A549 (cell line): ENCODE results near the gene MROH2A.

ENCODE experiments used
- CHD4 ChIP-seq: fragments of 200-600 bp; sonication (generic); IDR thresholded peaks from 2 replicates; pipeline ENCODE4 v1.6.1; 2016; ENCODE audit warnings: antibody characterized with exemption, mild to moderate bottlenecking, borderline replicate concordance
- EP300 ChIP-seq, 2 experiments: fragments of >200 bp; sonication (Bioruptor Twin); formaldehyde crosslinking; IDR thresholded peaks; 2 replicates in 1 of 2; 3 replicates in 1 of 2; pipeline ENCODE4 v1.6.1; 2016 to 2017
- JUN ChIP-seq, 2 experiments: fragments of >200 bp; sonication (Bioruptor Twin); formaldehyde crosslinking; IDR thresholded peaks; 2 replicates in 1 of 2; 3 replicates in 1 of 2; pipeline ENCODE4 v1.6.1; 2016 to 2017
- NPAS2 ChIP-seq: fragments of 250-450 bp; sonication (Bioruptor Pico); IDR thresholded peaks from 2 replicates; pipeline ENCODE4 v1.8.0; 2022; ENCODE audit warnings: mild to moderate bottlenecking, moderate library complexity, borderline replicate concordance
- POLR2A ChIP-seq: IDR thresholded peaks from 2 replicates; pipeline ENCODE4 v1.6.1; 2012; ENCODE audit warnings: mild to moderate bottlenecking, low read length
- RAD21 ChIP-seq, 2 experiments: fragments of >200 bp in 1 of 2; sonication (Bioruptor Twin) in 1 of 2; formaldehyde crosslinking in 1 of 2; IDR thresholded peaks in 1 of 2; conservative IDR thresholded peaks in 1 of 2; 2 replicates in 1 of 2; 3 replicates in 1 of 2; pipeline ENCODE4 v1.6.1; 2012 to 2018; ENCODE audit warnings: inconsistent platforms in 1 of 2
- SMC3 ChIP-seq: fragments of >200 bp; sonication (Bioruptor Twin); formaldehyde crosslinking; IDR thresholded peaks from 3 replicates; pipeline ENCODE4 v1.6.1; 2018; ENCODE audit warnings: inconsistent platforms
- ZNF302 ChIP-seq: fragments of 250-450 bp; sonication (Bioruptor Pico); IDR thresholded peaks from 2 replicates; pipeline ENCODE4 v1.9.0; 2021; ENCODE audit warnings: inconsistent platforms, mild to moderate bottlenecking, moderate library complexity
- TF ChIP-seq, protein P1 (sequence below): fragments of >200 bp; sonication (Bioruptor Twin); formaldehyde crosslinking; IDR thresholded peaks from 3 replicates; pipeline ENCODE4 v1.5.1; 2016
- TF ChIP-seq, protein P2 (sequence below): IDR thresholded peaks from 2 replicates; pipeline ENCODE4 v1.6.1; 2012; ENCODE audit warnings: low read depth, borderline replicate concordance

- TF ChIP-seq SMC3 (no peak), RAD21 (conservative IDR thresholded peaks at IDR 0.05 in 1 of 2, IDR thresholded peaks at IDR 0.05 in 1 of 2) (no peak), CHD4 (no peak), POLR2A (no peak), NPAS2 (CRISPR knock-in tag) (no peak), JUN (IDR thresholded peaks at IDR 0.05) (no peak), ZNF302 (CRISPR knock-in tag) (no peak), EP300 (IDR thresholded peaks at IDR 0.05) (no peak)
- TF ChIP-seq, protein P1, sequence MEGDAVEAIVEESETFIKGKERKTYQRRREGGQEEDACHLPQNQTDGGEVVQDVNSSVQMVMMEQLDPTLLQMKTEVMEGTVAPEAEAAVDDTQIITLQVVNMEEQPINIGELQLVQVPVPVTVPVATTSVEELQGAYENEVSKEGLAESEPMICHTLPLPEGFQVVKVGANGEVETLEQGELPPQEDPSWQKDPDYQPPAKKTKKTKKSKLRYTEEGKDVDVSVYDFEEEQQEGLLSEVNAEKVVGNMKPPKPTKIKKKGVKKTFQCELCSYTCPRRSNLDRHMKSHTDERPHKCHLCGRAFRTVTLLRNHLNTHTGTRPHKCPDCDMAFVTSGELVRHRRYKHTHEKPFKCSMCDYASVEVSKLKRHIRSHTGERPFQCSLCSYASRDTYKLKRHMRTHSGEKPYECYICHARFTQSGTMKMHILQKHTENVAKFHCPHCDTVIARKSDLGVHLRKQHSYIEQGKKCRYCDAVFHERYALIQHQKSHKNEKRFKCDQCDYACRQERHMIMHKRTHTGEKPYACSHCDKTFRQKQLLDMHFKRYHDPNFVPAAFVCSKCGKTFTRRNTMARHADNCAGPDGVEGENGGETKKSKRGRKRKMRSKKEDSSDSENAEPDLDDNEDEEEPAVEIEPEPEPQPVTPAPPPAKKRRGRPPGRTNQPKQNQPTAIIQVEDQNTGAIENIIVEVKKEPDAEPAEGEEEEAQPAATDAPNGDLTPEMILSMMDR: no peak
- TF ChIP-seq, protein P2, sequence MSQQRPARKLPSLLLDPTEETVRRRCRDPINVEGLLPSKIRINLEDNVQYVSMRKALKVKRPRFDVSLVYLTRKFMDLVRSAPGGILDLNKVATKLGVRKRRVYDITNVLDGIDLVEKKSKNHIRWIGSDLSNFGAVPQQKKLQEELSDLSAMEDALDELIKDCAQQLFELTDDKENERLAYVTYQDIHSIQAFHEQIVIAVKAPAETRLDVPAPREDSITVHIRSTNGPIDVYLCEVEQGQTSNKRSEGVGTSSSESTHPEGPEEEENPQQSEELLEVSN: no peak
Measured at GRCh38 chr2:233840520-233840919, 62.4 kb downstream of the MROH2A start.
